ENCODE measurements around the gene CHCHD1. TPM values are rescaled to one million over a fixed set of nuclear protein-coding genes. Genes with fewer than 3 reads are reported as not detected.

Gene CHCHD1
- total and polyA plus RNA-seq, 2 donors (not counting 3 experiments of a cell fraction or from before 2014, with no cell fraction given): 31.7 to 39.2 TPM

DNA sequence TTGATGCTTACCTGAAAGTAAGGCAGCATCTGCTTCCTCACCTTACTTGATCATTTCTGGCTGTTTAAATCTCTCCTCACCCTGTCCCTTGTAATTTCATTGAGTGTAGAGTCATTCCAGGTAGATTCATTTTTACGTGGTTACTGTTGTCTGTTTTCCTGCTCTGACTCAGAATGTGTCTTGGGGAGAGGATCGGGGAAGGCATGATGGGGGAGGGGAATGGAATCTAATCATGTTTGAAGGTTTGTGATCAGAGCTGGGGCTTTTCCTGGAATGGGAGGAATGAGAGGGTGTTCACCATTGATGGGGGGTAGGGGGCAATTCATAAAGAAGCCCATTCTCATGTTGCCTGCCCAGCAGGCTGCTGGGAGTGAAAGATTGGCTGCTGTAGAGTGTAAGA, 18.9 kb upstream of the CHCHD1 start:
- Histone ChIP-seq H3K9me3 (replicated peaks; ENCODE audit: control insufficient read depth, insufficient read depth, low read length) (no peaks in the 10 kb centered on the region), H3K27me3 (ENCODE audit: control insufficient read depth in 2 of 2, insufficient read depth in 2 of 2, low read length in 2 of 2) (no peaks in the 10 kb centered on the region), H2AFZ (ENCODE audit: low read depth, low read length) (no peak overlapping the region), H4K20me1 (replicated peaks; ENCODE audit: control insufficient read depth, extremely low read depth, insufficient read depth, low read length) (no peaks in the 10 kb centered on the region), H3K9ac (replicated peaks; ENCODE audit: extremely low read depth, insufficient read depth, low read length) (no peak overlapping the region), H3K36me3 (ENCODE audit: control insufficient read depth in 2 of 2, extremely low read depth in 1 of 2, insufficient read depth in 2 of 2, low read length in 2 of 2) (peaks cover 57 to 69% of the 10 kb centered on the region in 2 experiments), H3K27ac (ENCODE audit: insufficient read depth, low read depth, low read length) (no peak overlapping the region), H3K4me2 (ENCODE audit: insufficient read depth, low read length) (no peak overlapping the region), H3K4me3 (replicated peaks in 1 of 3; ENCODE audit: insufficient read depth in 1 of 3, low read depth in 1 of 3, low read length in 3 of 3) (no peak overlapping the region), H3K79me2 (ENCODE audit: control insufficient read depth, insufficient read depth, low read length) (peaks cover 9% of the 10 kb centered on the region), H3K9me1 (replicated peaks; ENCODE audit: control insufficient read depth, extremely low read depth, insufficient read depth, low read length) (no peaks in the 10 kb centered on the region), H3K4me1 (ENCODE audit: control insufficient read depth, extremely low read depth, insufficient read depth, low read length) (no peaks in the 10 kb centered on the region)
- ChIA-PET CTCF (interaction anchor here (1.2 to 1.4 kb wide), 2 partner anchors 9 to 11 kb away, joined by 3 to 5 read pairs; a partner anchor contains a TSS), POLR2A (no interaction called here)
- dilution Hi-C loops (cut with MboI; ENCODE audit: extremely low pct_ligation_motif_present, low sequenced_read_pairs): no loop called here
- TF ChIP-seq, protein P1, sequence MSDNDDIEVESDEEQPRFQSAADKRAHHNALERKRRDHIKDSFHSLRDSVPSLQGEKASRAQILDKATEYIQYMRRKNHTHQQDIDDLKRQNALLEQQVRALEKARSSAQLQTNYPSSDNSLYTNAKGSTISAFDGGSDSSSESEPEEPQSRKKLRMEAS (IDR thresholded peaks at IDR 0.05; ENCODE audit: insufficient read depth, insufficient read length): no peak
- TF ChIP-seq EZH2 (IDR thresholded peaks at IDR 0.05; ENCODE audit: borderline replicate concordance, low read depth, low read length, severe bottlenecking): no peak
- TF ChIP-seq FOS (IDR thresholded peaks at IDR 0.05; ENCODE audit: borderline replicate concordance, insufficient read depth, low read length): no peak
- TF ChIP-seq CTCF (IDR thresholded peaks at IDR 0.05; ENCODE audit: extremely low read depth in 1 of 2, insufficient read depth in 1 of 2, low read depth in 1 of 2, low read length in 2 of 2): no peak
- no peak for TF ChIP-seq GATA2 (IDR thresholded peaks at IDR 0.05; ENCODE audit: insufficient read depth, insufficient read length, low read depth, low read length)
- no peak for TF ChIP-seq JUN (IDR thresholded peaks at IDR 0.05; ENCODE audit: borderline replicate concordance, insufficient read depth, insufficient read length, low read depth)
- DNase-seq (ENCODE audit: low read depth, low spot score): no peak
- FAIRE-seq: peak; percentile 40
- intact Hi-C loops (cut with micrococcal nuclease): no loop called here
- BruUV-seq (replicated peaks): no TSS peak
